Left lobe of liver (tissue), 2 donors: ENCODE measurements around the gene FRMPD3. TPM values are rescaled to one million over a fixed set of nuclear protein-coding genes. Genes with fewer than 3 reads are reported as not detected.

Experiments used
- ATAC-seq: fragments of 200-7000 bp; cut with Tn5 transposase; one replicate; pipeline ENCODE4 v1.9.1; 2020; ENCODE audit warnings: mild to moderate bottlenecking, moderate library complexity
- DNase-seq: peaks from one replicate; pipeline ENCODE4 v3.0.0-alpha.2; 2020; ENCODE audit warnings: low spot score
- total RNA-seq: library from RNA; stranded (reverse); gene quantifications from one replicate; pipeline ENCODE4 v1.2.1, GENCODE V29; 2021
- donor health status: DM: no; HTN: no; CAD: no; lungs with moderate emphysema.
- donor health status: DM: no; HTN: yes; CAD: no.

Gene FRMPD3
- total RNA-seq, 1 donor from 2014 or later = not detected

GRCh38 chrX:107477406-107477805, 28.0 kb downstream of the FRMPD3 start:
- ATAC-seq (no peak), DNase-seq (no peak)

- DNase-seq = no peak
Measured at GRCh38 chrX:107480272-107480671, 30.8 kb downstream of the FRMPD3 start.

GRCh38 chrX:107482046-107482445, 32.6 kb downstream of the FRMPD3 start:
- ATAC-seq (no peak), DNase-seq (no peak)

More at GRCh38 chrX:107480272-107480671, 30.8 kb downstream of the FRMPD3 start:
- ATAC-seq = no peak

- DNase-seq = no peak
- no peak for ATAC-seq
Measured at GRCh38 chrX:107484002-107484726, 34.7 kb downstream of the FRMPD3 start.

- DNase-seq = no peak
- no peak for ATAC-seq
Measured at GRCh38 chrX:107485013-107485412, 35.6 kb downstream of the FRMPD3 start.

GRCh38 chrX:107493141-107493540, 43.7 kb downstream of the FRMPD3 start:
- no peak for DNase-seq

GRCh38 chrX:107496786-107497185, 47.3 kb downstream of the FRMPD3 start:
- ATAC-seq (no peak), DNase-seq (no peak)

More at GRCh38 chrX:107493141-107493540, 43.7 kb downstream of the FRMPD3 start:
- no peak for ATAC-seq

Other genes starting within 250 kb of the FRMPD3 start
- 0.53 TPM for gene NUP62CL, start 243.2 kb upstream of the FRMPD3 start, total RNA-seq
- gene DNAAF6, start 243.0 kb upstream of the FRMPD3 start, total RNA-seq = not detected
- 29.6 TPM for gene PRPS1, start 178.9 kb downstream of the FRMPD3 start, total RNA-seq